ENCODE data around the gene COPG2. TPM values are rescaled to one million over a fixed set of nuclear protein-coding genes. Genes with fewer than 3 reads are reported as not detected.

COPG2 gene
- total RNA-seq, 1 experiment from 2014 or later, result 77.7 TPM

- 0 out of 2 replicates have a peak, but pooled peaks cover 1% of the 10 kb centered on the region for H3K27me3 Mint-ChIP-seq (ENCODE audit: low read depth)
- Histone ChIP-seq H2BK5ac (ENCODE audit: insufficient read length, low read length) (no peak overlapping the region), H2AFZ (ENCODE audit: low read length) (no peak overlapping the region), H2BK120ac (ENCODE audit: low read depth, low read length, poor library complexity, severe bottlenecking) (no peak overlapping the region), H3K9me3 (ENCODE audit: control insufficient read depth, low read depth, low read length) (no peaks in the 10 kb centered on the region), H3K79me1 (ENCODE audit: insufficient read depth, low read depth, low read length, poor library complexity, severe bottlenecking) (no peaks in the 10 kb centered on the region), H3T11ph (ENCODE audit: low read length) (no peak overlapping the region), H3K18ac (ENCODE audit: insufficient read length, low read depth, low read length) (no peak overlapping the region), H2BK12ac (ENCODE audit: insufficient read length, low read depth, low read length) (no peak overlapping the region), H3K27me3 (ENCODE audit: insufficient read depth, low read length) (no peaks in the 10 kb centered on the region), H2AK5ac (ENCODE audit: insufficient read length, low read length) (no peak overlapping the region), H3K9ac (ENCODE audit: extremely low read depth, insufficient read length, low read length) (no peak overlapping the region), H2BK15ac (ENCODE audit: low read depth, low read length) (no peak overlapping the region), H4K8ac (replicated peaks; ENCODE audit: insufficient read length, low read depth, low read length) (no peak overlapping the region), H3K27ac (ENCODE audit: insufficient read length, low read depth, low read length) (no peak overlapping the region), H4K5ac (ENCODE audit: insufficient read length, low read depth, low read length) (no peak overlapping the region), H2BK20ac (ENCODE audit: low read depth, low read length, poor library complexity, severe bottlenecking) (no peak overlapping the region), H3K56ac (ENCODE audit: insufficient read length, low read depth, low read length) (no peak overlapping the region), H3K23ac (ENCODE audit: insufficient read length, low read depth, low read length) (no peak overlapping the region), H3K14ac (ENCODE audit: insufficient read depth, low read length) (no peak overlapping the region), H3K4me2 (ENCODE audit: insufficient read depth, insufficient read length, low read length) (no peak overlapping the region), H4K91ac (ENCODE audit: insufficient read length, low read depth, low read length) (no peak overlapping the region), H3K79me2 (ENCODE audit: insufficient read depth, low read length) (no peaks in the 10 kb centered on the region), H4K20me1 (ENCODE audit: control insufficient read depth, insufficient read depth, insufficient read length) (no peaks in the 10 kb centered on the region), H3K23me2 (ENCODE audit: insufficient read length, low read depth, low read length, poor library complexity, severe bottlenecking) (no peaks in the 10 kb centered on the region), H3K4me1 (ENCODE audit: insufficient read depth, low read length) (no peaks in the 10 kb centered on the region), H3K4ac (ENCODE audit: low read depth, low read length) (no peak overlapping the region)
- no peak for DNase-seq
- peaks cover 14 to 17% of the 10 kb centered on the region in 2 experiments for H3K4me1 Mint-ChIP-seq
- H3K27ac Mint-ChIP-seq, result no peak overlapping the region
- H3K36me3 Mint-ChIP-seq (ENCODE audit: insufficient read depth in 1 of 3, low read depth in 3 of 3), result peaks cover 0 to 2% (median 0%) of the 10 kb centered on the region in 3 experiments; a peak in 1 of 7 replicates
- no peak for TF ChIP-seq CTCF (conservative IDR thresholded peaks at IDR 0.05)
- H3K9me3 Mint-ChIP-seq, result peaks cover 0 to 2% of the 10 kb centered on the region in 2 experiments; a peak in 2 of 5 replicates
- H3K4me3 Mint-ChIP-seq, result no peak overlapping the region
These were observed 195.3 kb downstream of the COPG2 start for GRCh38 chr7:130473289-130473688.
